Liver (tissue), 3 donors: ENCODE results near the gene ZNF865.
"Not testable (repeated sequence)": the region's sequence is repeated elsewhere in the genome, so short reads cannot be mapped to it uniquely, and the experiment has no call there.

Source experiments
- GABPA ChIP-seq, 2 donors: IDR thresholded peaks in 1 of 2; conservative IDR thresholded peaks in 1 of 2; 2 replicates each; pipeline ENCODE4 v1.6.1; 2016; ENCODE audit warnings: antibody characterized with exemption in 2 of 2, mild to moderate bottlenecking in 1 of 2, moderate library complexity in 1 of 2
- JUND ChIP-seq, 2 donors: IDR thresholded peaks; 2 replicates each; pipeline ENCODE4 v1.6.1; 2016; ENCODE audit warnings: antibody characterized with exemption in 2 of 2
- NR2F2 ChIP-seq: IDR thresholded peaks from 2 replicates; pipeline ENCODE4 v1.6.1; 2016; ENCODE audit warnings: antibody characterized with exemption
- RAD21 ChIP-seq, 2 donors: IDR thresholded peaks; 2 replicates each; pipeline ENCODE4 v1.6.1; 2016; ENCODE audit warnings: antibody characterized with exemption in 2 of 2, mild to moderate bottlenecking in 2 of 2
- SP1 ChIP-seq: IDR thresholded peaks from 2 replicates; pipeline ENCODE4 v1.6.1; 2018; ENCODE audit warnings: antibody characterized with exemption, mild to moderate bottlenecking
- TAF1 ChIP-seq: conservative IDR thresholded peaks from 2 replicates; pipeline ENCODE4 v1.6.1; 2016; ENCODE audit warnings: antibody characterized with exemption, mild to moderate bottlenecking
- YY1 ChIP-seq: IDR thresholded peaks from 2 replicates; pipeline ENCODE4 v1.6.1; 2016; ENCODE audit warnings: antibody characterized with exemption, mild to moderate bottlenecking
- TF ChIP-seq, protein P1 (sequence below): IDR thresholded peaks from 2 replicates; pipeline ENCODE4 v1.6.1; 2016; ENCODE audit warnings: antibody characterized with exemption, mild to moderate bottlenecking
- TF ChIP-seq, protein P2 (sequence below): fragments of 150-350 bp; IDR thresholded peaks from 2 replicates; pipeline ENCODE4 v1.5.1; 2017; ENCODE audit warnings: improper control_type of control experiment, low read depth, low read length; ENCODE audit not compliant: missing input control
- TF ChIP-seq, protein P3 (sequence below): IDR thresholded peaks from 2 replicates; pipeline ENCODE4 v1.6.1; 2016; ENCODE audit warnings: antibody characterized with exemption
- TF ChIP-seq, protein P4 (sequence below): IDR thresholded peaks from 2 replicates; pipeline ENCODE4 v1.6.1; 2016; ENCODE audit warnings: antibody characterized with exemption
- TF ChIP-seq, protein P5 (sequence below): IDR thresholded peaks from 2 replicates; pipeline ENCODE4 v1.6.1; 2016; ENCODE audit warnings: antibody characterized with exemption
- donor health status: healthy.
- donor health status: healthy.

DNA sequence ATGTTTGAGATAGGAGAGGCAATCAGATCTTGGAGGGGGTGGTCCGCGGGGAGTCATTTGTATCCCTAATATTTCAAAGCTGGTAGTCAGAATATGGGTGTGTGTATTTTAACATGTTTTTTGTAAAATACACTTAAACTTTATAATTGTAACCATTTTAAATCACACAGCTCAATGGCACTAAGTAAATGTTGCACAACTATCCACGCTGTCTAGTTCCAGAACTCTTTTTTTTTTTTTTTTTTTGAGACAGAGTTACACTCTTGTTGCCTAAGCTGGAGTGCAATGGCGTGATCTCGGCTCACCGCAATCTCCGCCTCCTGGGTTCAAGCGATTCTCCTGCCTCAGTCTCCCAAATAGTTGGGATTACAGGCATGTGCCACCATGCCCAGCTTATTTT is 21.6 kb upstream of the ZNF865 start:
- TF ChIP-seq, protein P1, sequence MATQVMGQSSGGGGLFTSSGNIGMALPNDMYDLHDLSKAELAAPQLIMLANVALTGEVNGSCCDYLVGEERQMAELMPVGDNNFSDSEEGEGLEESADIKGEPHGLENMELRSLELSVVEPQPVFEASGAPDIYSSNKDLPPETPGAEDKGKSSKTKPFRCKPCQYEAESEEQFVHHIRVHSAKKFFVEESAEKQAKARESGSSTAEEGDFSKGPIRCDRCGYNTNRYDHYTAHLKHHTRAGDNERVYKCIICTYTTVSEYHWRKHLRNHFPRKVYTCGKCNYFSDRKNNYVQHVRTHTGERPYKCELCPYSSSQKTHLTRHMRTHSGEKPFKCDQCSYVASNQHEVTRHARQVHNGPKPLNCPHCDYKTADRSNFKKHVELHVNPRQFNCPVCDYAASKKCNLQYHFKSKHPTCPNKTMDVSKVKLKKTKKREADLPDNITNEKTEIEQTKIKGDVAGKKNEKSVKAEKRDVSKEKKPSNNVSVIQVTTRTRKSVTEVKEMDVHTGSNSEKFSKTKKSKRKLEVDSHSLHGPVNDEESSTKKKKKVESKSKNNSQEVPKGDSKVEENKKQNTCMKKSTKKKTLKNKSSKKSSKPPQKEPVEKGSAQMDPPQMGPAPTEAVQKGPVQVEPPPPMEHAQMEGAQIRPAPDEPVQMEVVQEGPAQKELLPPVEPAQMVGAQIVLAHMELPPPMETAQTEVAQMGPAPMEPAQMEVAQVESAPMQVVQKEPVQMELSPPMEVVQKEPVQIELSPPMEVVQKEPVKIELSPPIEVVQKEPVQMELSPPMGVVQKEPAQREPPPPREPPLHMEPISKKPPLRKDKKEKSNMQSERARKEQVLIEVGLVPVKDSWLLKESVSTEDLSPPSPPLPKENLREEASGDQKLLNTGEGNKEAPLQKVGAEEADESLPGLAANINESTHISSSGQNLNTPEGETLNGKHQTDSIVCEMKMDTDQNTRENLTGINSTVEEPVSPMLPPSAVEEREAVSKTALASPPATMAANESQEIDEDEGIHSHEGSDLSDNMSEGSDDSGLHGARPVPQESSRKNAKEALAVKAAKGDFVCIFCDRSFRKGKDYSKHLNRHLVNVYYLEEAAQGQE: peak; percentile 28
- TF ChIP-seq TAF1; SP1; RAD21 (IDR thresholded peaks at IDR 0.05); NR2F2; JUND (IDR thresholded peaks at IDR 0.05): not testable (repeated sequence)
- TF ChIP-seq YY1: peak; percentile 73
- TF ChIP-seq, protein P2, sequence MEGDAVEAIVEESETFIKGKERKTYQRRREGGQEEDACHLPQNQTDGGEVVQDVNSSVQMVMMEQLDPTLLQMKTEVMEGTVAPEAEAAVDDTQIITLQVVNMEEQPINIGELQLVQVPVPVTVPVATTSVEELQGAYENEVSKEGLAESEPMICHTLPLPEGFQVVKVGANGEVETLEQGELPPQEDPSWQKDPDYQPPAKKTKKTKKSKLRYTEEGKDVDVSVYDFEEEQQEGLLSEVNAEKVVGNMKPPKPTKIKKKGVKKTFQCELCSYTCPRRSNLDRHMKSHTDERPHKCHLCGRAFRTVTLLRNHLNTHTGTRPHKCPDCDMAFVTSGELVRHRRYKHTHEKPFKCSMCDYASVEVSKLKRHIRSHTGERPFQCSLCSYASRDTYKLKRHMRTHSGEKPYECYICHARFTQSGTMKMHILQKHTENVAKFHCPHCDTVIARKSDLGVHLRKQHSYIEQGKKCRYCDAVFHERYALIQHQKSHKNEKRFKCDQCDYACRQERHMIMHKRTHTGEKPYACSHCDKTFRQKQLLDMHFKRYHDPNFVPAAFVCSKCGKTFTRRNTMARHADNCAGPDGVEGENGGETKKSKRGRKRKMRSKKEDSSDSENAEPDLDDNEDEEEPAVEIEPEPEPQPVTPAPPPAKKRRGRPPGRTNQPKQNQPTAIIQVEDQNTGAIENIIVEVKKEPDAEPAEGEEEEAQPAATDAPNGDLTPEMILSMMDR: not testable (repeated sequence)
- TF ChIP-seq, protein P3, sequence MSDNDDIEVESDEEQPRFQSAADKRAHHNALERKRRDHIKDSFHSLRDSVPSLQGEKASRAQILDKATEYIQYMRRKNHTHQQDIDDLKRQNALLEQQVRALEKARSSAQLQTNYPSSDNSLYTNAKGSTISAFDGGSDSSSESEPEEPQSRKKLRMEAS: not testable (repeated sequence)
- TF ChIP-seq, protein P4, sequence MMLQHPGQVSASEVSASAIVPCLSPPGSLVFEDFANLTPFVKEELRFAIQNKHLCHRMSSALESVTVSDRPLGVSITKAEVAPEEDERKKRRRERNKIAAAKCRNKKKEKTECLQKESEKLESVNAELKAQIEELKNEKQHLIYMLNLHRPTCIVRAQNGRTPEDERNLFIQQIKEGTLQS: not testable (repeated sequence)
- TF ChIP-seq, protein P5, sequence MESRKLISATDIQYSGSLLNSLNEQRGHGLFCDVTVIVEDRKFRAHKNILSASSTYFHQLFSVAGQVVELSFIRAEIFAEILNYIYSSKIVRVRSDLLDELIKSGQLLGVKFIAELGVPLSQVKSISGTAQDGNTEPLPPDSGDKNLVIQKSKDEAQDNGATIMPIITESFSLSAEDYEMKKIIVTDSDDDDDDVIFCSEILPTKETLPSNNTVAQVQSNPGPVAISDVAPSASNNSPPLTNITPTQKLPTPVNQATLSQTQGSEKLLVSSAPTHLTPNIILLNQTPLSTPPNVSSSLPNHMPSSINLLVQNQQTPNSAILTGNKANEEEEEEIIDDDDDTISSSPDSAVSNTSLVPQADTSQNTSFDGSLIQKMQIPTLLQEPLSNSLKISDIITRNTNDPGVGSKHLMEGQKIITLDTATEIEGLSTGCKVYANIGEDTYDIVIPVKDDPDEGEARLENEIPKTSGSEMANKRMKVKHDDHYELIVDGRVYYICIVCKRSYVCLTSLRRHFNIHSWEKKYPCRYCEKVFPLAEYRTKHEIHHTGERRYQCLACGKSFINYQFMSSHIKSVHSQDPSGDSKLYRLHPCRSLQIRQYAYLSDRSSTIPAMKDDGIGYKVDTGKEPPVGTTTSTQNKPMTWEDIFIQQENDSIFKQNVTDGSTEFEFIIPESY: not testable (repeated sequence)
- TF ChIP-seq GABPA (IDR thresholded peaks at IDR 0.05 in 1 of 2, conservative IDR thresholded peaks at IDR 0.05 in 1 of 2): peak in 1 of 2 donors; percentile 19
